Activated B cell treated with CpG ODN at 0.5 μM for 24 hours (primary cell): ENCODE measurements around the gene PXN. TPM values are rescaled to one million over a fixed set of nuclear protein-coding genes. Genes with fewer than 3 reads are reported as not detected.

Source experiments
- ATAC-seq: fragments of 200-7000 bp; cut with Tn5 transposase; one replicate; pipeline ENCODE4 v1.10.0; 2021; ENCODE audit warnings: low read depth, mild to moderate bottlenecking, moderate library complexity
- CTCF ChIA-PET: fragments of 350-600 bp; sonication (Branson Sonifier 250); formaldehyde crosslinking; loops from one replicate; lab custom pipeline; 2021; ENCODE audit warnings: antibody characterized with exemption; lab: Charles Lee
- POLR2A ChIA-PET: fragments of 350-600 bp; sonication (Branson Sonifier 250); formaldehyde crosslinking; loops from one replicate; lab custom pipeline; 2021; ENCODE audit warnings: antibody characterized with exemption; lab: Charles Lee
- DNase-seq: peaks from one replicate; pipeline ENCODE4 v3.0.0; 2022
- H3K27ac Mint-ChIP-seq: one replicate; pipeline ENCODE4 v1.8.0; 2020; ENCODE audit warnings: mixed read lengths
- H3K27me3 Mint-ChIP-seq: one replicate; pipeline ENCODE4 v1.8.0; 2021; ENCODE audit warnings: mixed read lengths
- H3K36me3 Mint-ChIP-seq: one replicate; pipeline ENCODE4 v1.8.0; 2021; ENCODE audit warnings: low read depth, mixed read lengths
- H3K4me1 Mint-ChIP-seq: one replicate; pipeline ENCODE4 v1.8.0; 2021; ENCODE audit warnings: mixed read lengths
- H3K4me3 Mint-ChIP-seq: one replicate; pipeline ENCODE4 v1.8.0; 2020; ENCODE audit warnings: mild to moderate bottlenecking, mixed read lengths
- H3K9me3 Mint-ChIP-seq: one replicate; pipeline ENCODE4 v1.8.0; 2020; ENCODE audit warnings: mixed read lengths
- intact Hi-C: fragments of 100-400 bp; cut with micrococcal nuclease; formaldehyde crosslinking; loops from one replicate; pipeline ENCODE4 v1.15.1; 2024
- total RNA-seq: library from RNA; stranded (reverse); gene quantifications from 2 replicates; pipeline ENCODE4 v1.2.3, GENCODE V29; 2022
- TF ChIP-seq, protein P1 (sequence below): fragments of 200-600 bp; IDR thresholded peaks from one replicate; pipeline ENCODE4 v1.8.0; 2022; ENCODE audit warnings: antibody characterized with exemption, mild to moderate bottlenecking

Gene PXN
- total RNA-seq, 1 donor from 2014 or later = 1.7 TPM

DNA sequence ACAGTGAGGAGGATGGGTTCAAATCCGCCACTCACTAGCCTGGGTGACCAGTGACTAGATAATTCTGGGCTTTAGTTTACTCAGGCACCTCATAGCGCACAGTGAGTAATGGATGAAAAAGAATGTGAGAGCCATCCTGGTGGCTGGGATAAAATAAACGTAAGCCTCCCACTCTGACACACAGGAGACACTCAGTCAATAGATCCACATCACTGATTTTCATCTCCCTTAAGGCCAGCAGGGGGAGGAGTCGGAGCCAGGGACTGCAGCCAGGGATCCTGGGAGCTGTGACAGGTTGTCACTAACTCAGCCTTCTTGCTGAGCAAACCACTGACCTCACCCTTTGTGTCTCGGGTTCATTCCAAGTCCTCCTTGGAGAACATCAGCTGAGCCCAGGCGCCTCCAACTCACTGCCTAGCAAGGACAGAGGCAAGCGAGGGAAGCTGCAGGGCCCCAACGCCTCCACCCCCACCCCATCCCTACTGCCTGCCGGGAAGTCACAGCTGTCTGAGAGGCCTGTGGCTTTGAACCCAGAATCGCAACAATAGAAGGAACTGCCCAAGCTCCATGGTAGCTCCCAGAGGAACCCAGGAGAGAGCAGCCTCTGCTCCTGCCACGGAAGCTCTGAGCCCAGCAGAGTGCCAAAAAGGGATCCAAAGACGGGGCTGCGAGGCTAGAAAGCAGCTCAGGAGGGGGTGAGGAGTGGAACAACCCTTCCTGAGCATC is 30.7 kb downstream of the PXN start:
- POLR2A ChIA-PET = interaction anchor here (0.7 to 1.6 kb wide), 4 partner anchors 9 to 58 kb away, joined by 3 to 7 read pairs (median 5); partner anchors contain the start of genes RNU4-1 and RNU4-2

DNA sequence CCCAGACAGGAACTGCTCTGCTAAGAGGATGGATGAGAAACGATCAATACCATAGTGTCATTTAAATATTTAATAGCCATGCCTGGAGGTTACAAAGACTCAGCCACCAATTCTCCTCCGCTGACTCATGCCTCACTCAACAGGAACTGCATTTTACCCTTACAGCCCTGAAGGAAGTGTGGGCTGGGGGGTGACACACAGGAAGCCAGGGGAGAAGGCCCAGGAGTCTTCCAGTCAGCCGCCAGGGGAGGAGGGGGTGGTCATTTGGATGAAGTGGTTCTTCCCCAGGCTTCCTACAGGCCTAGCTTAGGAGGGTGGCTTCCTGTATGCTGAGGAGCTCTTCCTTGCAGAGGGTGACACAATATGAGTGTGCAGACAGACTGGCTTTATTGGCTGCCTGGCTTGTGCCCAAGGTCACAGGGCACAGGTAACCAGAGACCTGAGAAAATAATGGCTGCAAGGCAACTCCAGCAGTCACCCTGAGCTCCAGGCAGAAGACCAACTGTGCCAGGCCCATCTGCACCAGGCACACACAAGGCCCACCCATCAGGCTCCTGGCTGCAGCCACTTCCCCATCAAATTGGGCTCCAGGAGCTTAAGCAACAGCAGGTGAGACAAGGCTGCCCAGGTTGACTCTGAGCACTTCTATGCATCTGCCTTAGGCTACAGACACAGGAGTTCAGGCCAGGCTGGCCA is 34.1 kb downstream of the PXN start:
- Mint-ChIP-seq H3K4me1 (peaks cover 30% of the 10 kb centered on the region), H3K4me3 (no peak overlapping the region), H3K27ac (no peak overlapping the region), H3K36me3 (no peaks in the 10 kb centered on the region), H3K27me3 (peaks cover 48% of the 10 kb centered on the region), H3K9me3 (no peaks in the 10 kb centered on the region)
- intact Hi-C loops = loop anchor here (2.0 kb wide), 1 partner anchor 19 kb away; no protein-coding TSS in a partner anchor
- ATAC-seq (no peak), DNase-seq (no peak)
- CTCF ChIA-PET = interaction anchor here (1.5 to 8.7 kb wide), 2 partner anchors 33 to 60 kb away, joined by 5 to 243 read pairs; partner anchors contain the start of genes PXN and RNU4-2
- POLR2A ChIA-PET = interaction anchor here (0.6 to 7.8 kb wide), 5 partner anchors 30 to 71 kb away, joined by 3 to 202 read pairs (median 9); partner anchors contain the start of genes RNU4-1, RNU4-2, RPLP0 and SIRT4
- TF ChIP-seq, protein P1, sequence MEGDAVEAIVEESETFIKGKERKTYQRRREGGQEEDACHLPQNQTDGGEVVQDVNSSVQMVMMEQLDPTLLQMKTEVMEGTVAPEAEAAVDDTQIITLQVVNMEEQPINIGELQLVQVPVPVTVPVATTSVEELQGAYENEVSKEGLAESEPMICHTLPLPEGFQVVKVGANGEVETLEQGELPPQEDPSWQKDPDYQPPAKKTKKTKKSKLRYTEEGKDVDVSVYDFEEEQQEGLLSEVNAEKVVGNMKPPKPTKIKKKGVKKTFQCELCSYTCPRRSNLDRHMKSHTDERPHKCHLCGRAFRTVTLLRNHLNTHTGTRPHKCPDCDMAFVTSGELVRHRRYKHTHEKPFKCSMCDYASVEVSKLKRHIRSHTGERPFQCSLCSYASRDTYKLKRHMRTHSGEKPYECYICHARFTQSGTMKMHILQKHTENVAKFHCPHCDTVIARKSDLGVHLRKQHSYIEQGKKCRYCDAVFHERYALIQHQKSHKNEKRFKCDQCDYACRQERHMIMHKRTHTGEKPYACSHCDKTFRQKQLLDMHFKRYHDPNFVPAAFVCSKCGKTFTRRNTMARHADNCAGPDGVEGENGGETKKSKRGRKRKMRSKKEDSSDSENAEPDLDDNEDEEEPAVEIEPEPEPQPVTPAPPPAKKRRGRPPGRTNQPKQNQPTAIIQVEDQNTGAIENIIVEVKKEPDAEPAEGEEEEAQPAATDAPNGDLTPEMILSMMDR = no peak

More for the DNA sequence above, 30.7 kb downstream of the PXN start:
- Mint-ChIP-seq H3K27me3 (peaks cover 51% of the 10 kb centered on the region), H3K4me1 (peaks cover 20% of the 10 kb centered on the region), H3K27ac (no peak overlapping the region), H3K9me3 (no peaks in the 10 kb centered on the region), H3K4me3 (no peak overlapping the region), H3K36me3 (no peaks in the 10 kb centered on the region)
- intact Hi-C loops = no loop called here
- TF ChIP-seq, protein P1 = no peak
- no peak for ATAC-seq
- CTCF ChIA-PET = interaction anchor here (1.8 to 2.3 kb wide), 3 partner anchors 15 to 31 kb away, joined by 6 to 7 read pairs (median 6); partner anchors contain the start of gene PXN
- DNase-seq = no peak

GRCh38 chr12:120230974-120231315 is 34.6 kb downstream of the PXN start:
- POLR2A ChIA-PET = interaction anchor here (0.6 to 7.8 kb wide), 6 partner anchors 15 to 72 kb away, joined by 3 to 202 read pairs (median 6); partner anchors contain the start of genes RNU4-1, RNU4-2, RPLP0 and SIRT4
- intact Hi-C loops = no loop called here
- Mint-ChIP-seq H3K9me3 (no peaks in the 10 kb centered on the region), H3K27ac (no peak overlapping the region), H3K4me1 (peaks cover 33% of the 10 kb centered on the region), H3K4me3 (no peak overlapping the region), H3K27me3 (peaks cover 45% of the 10 kb centered on the region), H3K36me3 (no peaks in the 10 kb centered on the region)
- ATAC-seq = no peak
- CTCF ChIA-PET = interaction anchor here (1.5 to 8.7 kb wide), 2 partner anchors 34 to 60 kb away, joined by 5 to 243 read pairs; partner anchors contain the start of genes PXN and RNU4-2
- DNase-seq = no peak
- TF ChIP-seq, protein P1 = no peak

- Mint-ChIP-seq H3K27ac (no peak overlapping the region), H3K36me3 (no peaks in the 10 kb centered on the region), H3K4me3 (no peak overlapping the region), H3K27me3 (peaks cover 40% of the 10 kb centered on the region), H3K4me1 (peaks cover 37% of the 10 kb centered on the region), H3K9me3 (no peaks in the 10 kb centered on the region)
- POLR2A ChIA-PET = interaction anchor here (0.6 to 7.8 kb wide), 6 partner anchors 14 to 72 kb away, joined by 3 to 202 read pairs (median 12); partner anchors contain the start of genes PXN, RNU4-1, RNU4-2 and RPLP0
- TF ChIP-seq, protein P1 = no peak
- no peak for DNase-seq
- CTCF ChIA-PET = interaction anchor here (1.5 to 8.7 kb wide), 2 partner anchors 34 to 61 kb away, joined by 5 to 243 read pairs; partner anchors contain the start of genes PXN and RNU4-2
- no peak for ATAC-seq
- intact Hi-C loops = no loop called here
These were observed 35.1 kb downstream of the PXN start for GRCh38 chr12:120230326-120230973.
